ENCODE measurements around the gene CEP68. TPM values are rescaled to one million over a fixed set of nuclear protein-coding genes. Genes with fewer than 3 reads are reported as not detected.

Gene CEP68
- total and polyA plus RNA-seq, 8 donors: 4.8 to 39.7 (median 16.7) TPM

- Histone ChIP-seq H3K4me1 (peaks cover 0 to 6% (median 0%) of the 10 kb centered on the region in 4 donors), H3K4me3 (no peak overlapping the region), H3K9me3 (no peaks in the 10 kb centered on the region), H3K36me3 (peaks cover 8 to 49% (median 47%) of the 10 kb centered on the region in 4 donors), H3K27ac (no peak overlapping the region), H3K27me3 (no peaks in the 10 kb centered on the region)
- DNase-seq: no peak
- WGBS, 5 donors: 89 to 96% (median 92%) methylated on average over 8 of the region's 8 CpGs
- intact Hi-C loops (cut with DNase I; ENCODE audit: low total_unique reads): no loop called here
- no peak for TF ChIP-seq POLR2A (IDR thresholded peaks at IDR 0.05)
- no peak for TF ChIP-seq EP300 (IDR thresholded peaks at IDR 0.05)
- TF ChIP-seq POLR2AphosphoS5 (IDR thresholded peaks at IDR 0.05): no peak
- TF ChIP-seq CTCF (IDR thresholded peaks at IDR 0.05): no peak
Measured at GRCh38 chr2:65023742-65024141, 32.5 kb upstream of the CEP68 start.

GRCh38 chr2:65024149-65024829 lies 31.9 kb upstream of the CEP68 start:
- 79 to 94% (median 82%) methylated on average over 7 of the region's 7 CpGs for WGBS, 5 donors
- H3K4me3 ChIP-seq: no peak overlapping the region
- no peaks in the 10 kb centered on the region for H3K27me3 ChIP-seq
- H3K4me1 ChIP-seq: peaks cover 0 to 6% (median 0%) of the 10 kb centered on the region in 4 donors
- intact Hi-C loops (cut with DNase I; ENCODE audit: low total_unique reads): no loop called here
- no peak for DNase-seq
- H3K27ac ChIP-seq: no peak overlapping the region
- peaks cover 7 to 43% (median 42%) of the 10 kb centered on the region in 4 donors for H3K36me3 ChIP-seq
- no peaks in the 10 kb centered on the region for H3K9me3 ChIP-seq
- TF ChIP-seq POLR2A (IDR thresholded peaks at IDR 0.05) (no peak), CTCF (IDR thresholded peaks at IDR 0.05) (no peak), EP300 (IDR thresholded peaks at IDR 0.05) (no peak), POLR2AphosphoS5 (IDR thresholded peaks at IDR 0.05) (no peak)

GRCh38 chr2:65025453-65026123 lies 30.6 kb upstream of the CEP68 start:
- Histone ChIP-seq H3K4me3 (no peak overlapping the region), H3K27me3 (no peaks in the 10 kb centered on the region), H3K36me3 (peaks cover 4 to 30% (median 29%) of the 10 kb centered on the region in 4 donors), H3K9me3 (no peaks in the 10 kb centered on the region), H3K27ac (no peak overlapping the region), H3K4me1 (peaks cover 0 to 6% (median 0%) of the 10 kb centered on the region in 4 donors)
- WGBS, 5 donors: 82 to 93% (median 90%) methylated on average over 8 of the region's 8 CpGs
- intact Hi-C loops (cut with DNase I; ENCODE audit: low total_unique reads): no loop called here
- no peak for TF ChIP-seq CTCF (IDR thresholded peaks at IDR 0.05)
- no peak for TF ChIP-seq POLR2AphosphoS5 (IDR thresholded peaks at IDR 0.05)
- no peak for DNase-seq

- H3K27me3 ChIP-seq: no peaks in the 10 kb centered on the region
- no peak for TF ChIP-seq POLR2AphosphoS5 (IDR thresholded peaks at IDR 0.05)
- TF ChIP-seq POLR2A (IDR thresholded peaks at IDR 0.05): no peak
- TF ChIP-seq CTCF (IDR thresholded peaks at IDR 0.05): no peak
- TF ChIP-seq EP300 (IDR thresholded peaks at IDR 0.05): no peak
- no peak overlapping the region for H3K27ac ChIP-seq
- intact Hi-C loops (cut with DNase I; ENCODE audit: low total_unique reads): no loop called here
- H3K4me1 ChIP-seq: peaks cover 0 to 8% (median 4%) of the 10 kb centered on the region in 4 donors
- DNase-seq: no peak
- peaks cover 0 to 25% (median 23%) of the 10 kb centered on the region in 4 donors for H3K36me3 ChIP-seq
- no peak overlapping the region for H3K4me3 ChIP-seq
- WGBS, 5 donors: 81 to 91% (median 89%) methylated on average over 8 of the region's 8 CpGs
- no peaks in the 10 kb centered on the region for H3K9me3 ChIP-seq
Measured at GRCh38 chr2:65026154-65026553, 30.1 kb upstream of the CEP68 start.
